Stimulated activated memory B cell treated with anti-CD40 and anti-IgM and Interleukin-4, amounts not matched to agents 10 μg/mL and 1 μg/mL and 100 μg/mL, for 72 hours (primary cell): ENCODE results near the gene GMPPA.

Experiments
- ATAC-seq: fragments of 150-1000 bp; cut with Tn5 transposase; 2 replicates; pipeline ENCODE4 v1.10.0; 2021
- H3K27ac Mint-ChIP-seq: one replicate; pipeline ENCODE4 v1.8.0; 2022; ENCODE audit warnings: mild to moderate bottlenecking, mixed read lengths
- H3K27me3 Mint-ChIP-seq: one replicate; pipeline ENCODE4 v1.8.0; 2022; ENCODE audit warnings: mixed read lengths
- H3K36me3 Mint-ChIP-seq: one replicate; pipeline ENCODE4 v1.8.0; 2022; ENCODE audit warnings: mixed read lengths
- H3K4me1 Mint-ChIP-seq: one replicate; pipeline ENCODE4 v1.8.0; 2022; ENCODE audit warnings: mixed read lengths
- H3K4me3 Mint-ChIP-seq: one replicate; pipeline ENCODE4 v1.8.0; 2022; ENCODE audit warnings: mild to moderate bottlenecking, moderate library complexity, mixed read lengths
- H3K9me3 Mint-ChIP-seq: one replicate; pipeline ENCODE4 v1.8.0; 2022; ENCODE audit warnings: mixed read lengths

Gene GMPPA

DNA sequence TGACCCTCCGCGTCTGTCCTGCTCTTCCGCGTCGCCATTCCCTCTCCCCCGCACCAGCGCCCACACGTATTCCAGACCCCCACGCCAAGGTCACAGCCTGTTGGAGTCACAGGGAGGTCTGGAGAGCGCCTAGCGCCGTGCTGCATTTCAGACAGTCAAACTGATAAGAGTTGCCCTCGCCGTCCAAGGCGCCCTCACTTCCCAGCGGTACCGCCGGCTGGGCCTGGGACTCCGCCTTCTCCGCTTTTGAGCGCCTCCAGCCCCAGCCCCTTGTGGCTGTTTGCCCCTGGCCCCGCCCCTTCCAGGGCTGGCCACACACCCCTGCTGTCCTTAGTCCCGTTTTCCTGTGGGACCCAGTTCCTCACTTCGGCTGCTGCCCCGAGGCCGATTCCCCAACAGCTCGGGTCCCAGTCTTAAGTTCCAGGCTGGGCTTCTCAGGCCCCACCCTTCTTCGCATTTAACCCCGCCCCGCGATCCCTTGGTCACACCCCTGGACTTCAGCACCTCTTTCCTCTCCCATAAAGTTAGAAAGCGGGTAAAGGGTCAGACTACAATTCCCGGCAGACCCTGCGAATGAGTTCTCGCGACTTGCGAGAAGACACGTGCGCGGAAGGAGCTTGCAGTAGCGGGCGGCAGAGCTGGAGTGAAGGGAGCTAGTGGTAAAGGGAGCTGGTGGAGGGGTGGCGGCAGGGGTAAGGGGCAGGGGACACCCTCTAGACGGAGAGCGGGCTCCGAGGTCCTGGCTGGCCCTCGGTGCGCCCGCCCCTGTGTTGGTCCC, at the start of gene GMPPA:
Gene GMPPA, plus strand, starts transcription at position 612 of the 778 bp plus-strand sequence. CDS start 1,085 bp downstream, outside the sequence.
- Mint-ChIP-seq H3K4me3 (peak within 1 kb of the TSS; percentile 97), H3K36me3 (peaks cover 7% of the 10 kb centered on the region), H3K4me1 (peaks cover 32% of the 10 kb centered on the region), H3K27ac (peak within 1 kb of the TSS; percentile 82), H3K27me3 (peaks cover 45% of the 10 kb centered on the region), H3K9me3 (no peaks in the 10 kb centered on the region)
- ATAC-seq, result peak; percentile 97

- H3K27me3 Mint-ChIP-seq, result peaks cover 71% of the 10 kb centered on the region
- H3K4me3 Mint-ChIP-seq, result no peak overlapping the region
- no peaks in the 10 kb centered on the region for H3K36me3 Mint-ChIP-seq
- no peaks in the 10 kb centered on the region for H3K9me3 Mint-ChIP-seq
- H3K4me1 Mint-ChIP-seq, result peaks cover 13% of the 10 kb centered on the region
- no peak for ATAC-seq
- no peak overlapping the region for H3K27ac Mint-ChIP-seq
Observed at GRCh38 chr2:219449609-219450008, 49.1 kb upstream of the GMPPA start.

DNA sequence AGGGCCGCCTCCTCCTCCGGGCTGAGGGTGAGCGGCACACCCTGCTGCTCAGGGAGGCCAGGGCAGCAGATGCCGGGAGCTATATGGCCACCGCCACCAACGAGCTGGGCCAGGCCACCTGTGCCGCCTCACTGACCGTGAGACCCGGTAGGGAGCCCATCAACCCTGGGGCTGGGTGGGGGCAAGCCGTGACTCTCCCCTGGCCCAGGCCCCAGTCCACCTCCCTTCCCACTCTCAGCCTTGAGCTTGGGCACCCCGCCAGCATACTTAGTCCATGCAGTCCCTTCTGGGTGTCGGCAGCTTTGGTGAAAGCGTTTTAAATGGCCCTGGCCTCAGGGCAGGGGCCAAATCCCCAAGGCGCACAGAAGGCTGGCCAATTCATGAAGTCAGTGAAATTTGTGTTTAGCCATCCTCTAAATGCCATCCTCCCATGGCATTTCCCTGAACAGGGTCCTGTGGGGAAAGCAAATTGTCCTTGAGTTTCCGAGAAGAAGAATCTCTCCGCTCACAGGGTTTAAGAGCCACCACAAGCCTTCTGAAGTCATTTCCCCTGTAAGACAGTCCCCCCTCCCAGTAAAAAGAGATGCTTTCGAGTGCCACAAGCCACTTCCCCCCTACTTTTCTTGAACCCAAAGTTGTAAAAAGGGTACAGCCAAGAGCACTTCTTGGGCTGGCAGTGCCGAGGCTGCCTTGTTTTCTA, 46.9 kb upstream of the GMPPA start:
- peaks cover 62% of the 10 kb centered on the region for H3K27me3 Mint-ChIP-seq
- no peak overlapping the region for H3K4me3 Mint-ChIP-seq
- H3K36me3 Mint-ChIP-seq, result no peaks in the 10 kb centered on the region
- H3K27ac Mint-ChIP-seq, result no peak overlapping the region
- no peak for ATAC-seq
- H3K4me1 Mint-ChIP-seq, result peaks cover 12% of the 10 kb centered on the region
- no peaks in the 10 kb centered on the region for H3K9me3 Mint-ChIP-seq

DNA sequence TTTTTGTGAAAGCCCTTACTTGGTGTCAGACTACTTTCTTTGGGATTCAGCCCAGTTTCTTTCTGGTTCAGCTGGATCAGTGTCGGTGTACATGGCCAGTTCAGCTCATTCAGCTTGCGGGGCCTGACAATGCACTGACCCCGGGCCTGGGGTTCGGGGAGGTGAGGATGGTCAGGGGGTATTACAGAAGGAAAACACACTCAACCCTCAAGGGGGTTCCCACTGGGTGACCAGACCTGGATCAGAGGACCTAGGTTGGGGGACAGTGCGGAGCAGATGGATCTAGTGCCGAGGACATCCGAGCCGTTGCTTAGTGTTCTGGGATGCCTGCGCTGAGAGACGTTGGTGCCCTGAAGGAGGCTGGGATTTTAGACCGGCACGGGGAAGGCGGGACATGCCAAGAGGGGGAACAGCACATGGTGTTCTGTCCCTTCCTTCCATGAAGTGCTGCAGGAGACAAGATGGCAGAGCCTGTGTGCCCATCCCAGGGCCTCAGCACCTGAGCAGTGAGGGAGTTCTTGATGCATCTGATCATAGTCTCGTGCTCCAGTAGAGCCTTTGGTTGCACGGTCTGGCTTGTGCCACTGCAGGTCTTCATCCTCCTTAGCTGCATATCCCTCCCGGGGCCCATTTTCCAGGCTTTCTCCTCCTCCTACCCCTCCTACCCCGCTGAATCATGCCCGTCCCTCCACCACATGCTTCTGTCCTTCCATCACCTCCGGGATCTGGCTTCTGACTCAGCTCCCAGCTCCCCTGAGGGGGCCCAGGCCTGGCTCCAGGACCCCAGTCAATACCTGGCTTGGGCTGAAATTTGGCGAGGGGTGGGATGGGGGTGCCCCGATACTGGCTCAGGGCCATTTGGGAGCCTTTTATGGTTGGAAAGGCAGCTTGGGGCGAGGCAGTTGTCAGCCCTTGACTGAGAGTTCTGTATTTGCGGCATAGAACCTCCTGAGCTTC, 46.1 kb upstream of the GMPPA start:
- no peak for ATAC-seq
- Mint-ChIP-seq H3K27ac (no peak overlapping the region), H3K4me1 (peaks cover 12% of the 10 kb centered on the region), H3K4me3 (no peak overlapping the region), H3K36me3 (no peaks in the 10 kb centered on the region), H3K9me3 (no peaks in the 10 kb centered on the region), H3K27me3 (peaks cover 62% of the 10 kb centered on the region)

- H3K27ac Mint-ChIP-seq, result no peak overlapping the region
- H3K36me3 Mint-ChIP-seq, result no peaks in the 10 kb centered on the region
- no peak overlapping the region for H3K4me3 Mint-ChIP-seq
- ATAC-seq, result no peak
- H3K27me3 Mint-ChIP-seq, result peaks cover 66% of the 10 kb centered on the region
- H3K9me3 Mint-ChIP-seq, result no peaks in the 10 kb centered on the region
- H3K4me1 Mint-ChIP-seq, result peaks cover 17% of the 10 kb centered on the region
Observed at GRCh38 chr2:219453671-219454590, 44.8 kb upstream of the GMPPA start.

DNA sequence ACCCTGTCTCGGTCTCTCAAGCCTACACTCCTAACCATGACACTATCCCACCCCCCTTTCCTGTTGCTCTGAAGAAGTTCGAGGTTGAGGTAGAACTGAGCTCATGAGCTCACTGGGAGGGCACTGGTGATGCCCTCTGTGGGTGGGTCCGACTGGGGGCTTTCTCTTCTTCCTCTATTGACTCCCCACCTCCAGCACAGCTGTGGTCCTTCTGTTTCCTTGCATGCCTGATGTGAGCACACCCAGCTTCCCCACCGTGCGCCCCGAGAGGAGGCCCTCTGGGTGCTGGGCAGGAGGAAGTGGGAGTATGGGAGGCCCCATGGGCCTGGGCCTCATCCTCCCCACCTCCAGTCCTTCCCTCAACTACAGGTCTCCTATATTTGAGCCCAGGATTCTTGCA, 43.1 kb upstream of the GMPPA start:
- peaks cover 10% of the 10 kb centered on the region for H3K4me1 Mint-ChIP-seq
- H3K36me3 Mint-ChIP-seq, result no peaks in the 10 kb centered on the region
- no peak overlapping the region for H3K27ac Mint-ChIP-seq
- peak; percentile 4 for ATAC-seq
- no peak overlapping the region for H3K4me3 Mint-ChIP-seq
- H3K9me3 Mint-ChIP-seq, result no peaks in the 10 kb centered on the region
- H3K27me3 Mint-ChIP-seq, result peaks cover 60% of the 10 kb centered on the region

DNA sequence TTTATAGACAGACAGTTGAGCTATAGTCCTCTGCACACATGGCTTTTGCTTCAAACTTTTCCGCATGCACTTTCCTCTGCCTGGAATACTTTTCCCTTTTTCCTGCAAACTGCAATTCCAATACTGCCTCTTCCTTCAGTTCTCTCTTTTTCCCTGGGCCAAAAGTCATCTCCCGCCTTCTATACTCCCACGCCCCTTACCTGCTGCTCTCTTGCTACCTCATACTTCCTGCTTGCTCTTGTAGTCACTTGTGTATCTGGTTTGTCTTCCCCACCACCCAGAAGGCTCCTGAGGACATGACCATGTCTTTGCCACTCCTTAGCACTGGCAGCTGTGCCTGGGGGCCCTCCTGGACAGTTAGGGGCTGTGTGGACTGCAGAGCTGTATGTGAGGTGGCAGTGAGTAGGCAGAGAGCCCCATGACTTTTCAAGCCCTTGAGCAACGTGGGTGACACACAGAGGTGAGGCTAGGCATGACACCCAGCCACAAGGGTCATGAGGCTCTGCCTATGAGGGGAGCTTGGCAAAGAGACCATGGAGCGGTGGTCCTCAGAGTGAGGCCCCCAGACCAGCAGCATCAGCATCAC, 40.8 kb upstream of the GMPPA start:
- H3K27me3 Mint-ChIP-seq, result peaks cover 60% of the 10 kb centered on the region
- no peaks in the 10 kb centered on the region for H3K36me3 Mint-ChIP-seq
- H3K4me3 Mint-ChIP-seq, result no peak overlapping the region
- peaks cover 10% of the 10 kb centered on the region for H3K4me1 Mint-ChIP-seq
- H3K9me3 Mint-ChIP-seq, result no peaks in the 10 kb centered on the region
- ATAC-seq, result no peak
- no peak overlapping the region for H3K27ac Mint-ChIP-seq

GRCh38 chr2:219458996-219459395, 39.7 kb upstream of the GMPPA start:
- Mint-ChIP-seq H3K9me3 (no peaks in the 10 kb centered on the region), H3K4me3 (no peak overlapping the region), H3K27ac (no peak overlapping the region), H3K27me3 (peaks cover 51% of the 10 kb centered on the region), H3K4me1 (peaks cover 10% of the 10 kb centered on the region), H3K36me3 (no peaks in the 10 kb centered on the region)
- no peak for ATAC-seq

DNA sequence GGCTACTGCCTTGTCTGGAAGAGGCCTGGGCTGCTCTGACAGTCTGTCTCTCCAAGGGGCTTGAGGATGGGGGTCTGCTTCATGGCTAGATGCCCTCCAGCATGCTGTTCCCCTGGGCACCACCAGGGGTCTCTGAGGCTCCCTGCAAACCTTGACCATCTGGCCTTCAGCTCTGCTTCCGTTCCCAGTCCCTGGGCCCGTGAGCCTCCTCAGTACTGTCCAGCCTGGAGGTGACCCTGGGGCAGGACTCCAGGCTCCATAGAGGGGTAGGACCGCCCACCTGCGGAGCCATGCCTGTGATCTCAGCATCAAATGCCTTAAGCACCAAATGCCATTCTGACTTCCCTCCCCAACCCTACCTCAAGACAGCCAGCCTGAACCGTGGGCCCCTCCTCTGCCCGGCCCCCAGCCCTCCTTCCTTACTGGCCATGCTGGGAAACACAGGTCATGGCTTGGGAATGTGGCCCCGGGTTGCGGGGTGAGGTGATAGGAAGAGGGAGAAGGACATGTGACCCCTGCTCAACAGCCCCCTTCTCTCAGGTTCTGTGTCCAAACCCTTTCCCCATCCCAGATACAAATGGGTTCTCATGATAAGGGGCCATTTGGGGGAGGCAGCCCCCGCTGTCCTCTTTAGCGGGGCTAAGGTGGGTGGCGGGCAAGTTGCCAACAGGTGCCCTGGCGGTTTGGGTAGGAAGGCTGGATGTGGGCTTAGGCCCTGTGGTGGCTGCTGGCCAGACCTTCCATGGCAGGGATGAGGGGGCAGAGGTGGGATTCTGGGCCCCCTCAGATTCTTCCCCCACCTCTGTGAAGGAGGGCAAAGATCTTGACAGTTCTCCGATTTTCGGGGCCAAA, 39.0 kb upstream of the GMPPA start:
- ATAC-seq, result peak; percentile 22
- Mint-ChIP-seq H3K9me3 (no peaks in the 10 kb centered on the region), H3K4me1 (peaks cover 10% of the 10 kb centered on the region), H3K36me3 (no peaks in the 10 kb centered on the region), H3K27ac (no peak overlapping the region), H3K4me3 (no peak overlapping the region), H3K27me3 (peaks cover 51% of the 10 kb centered on the region)

GRCh38 chr2:219460424-219460926, 38.2 kb upstream of the GMPPA start:
- Mint-ChIP-seq H3K4me3 (no peak overlapping the region), H3K9me3 (no peaks in the 10 kb centered on the region), H3K4me1 (peaks cover 9% of the 10 kb centered on the region), H3K36me3 (no peaks in the 10 kb centered on the region), H3K27ac (no peak overlapping the region), H3K27me3 (peaks cover 49% of the 10 kb centered on the region)
- ATAC-seq, result no peak

- Mint-ChIP-seq H3K27me3 (peaks cover 43% of the 10 kb centered on the region), H3K9me3 (no peaks in the 10 kb centered on the region), H3K4me1 (peaks cover 5% of the 10 kb centered on the region), H3K4me3 (no peak overlapping the region), H3K27ac (no peak overlapping the region), H3K36me3 (no peaks in the 10 kb centered on the region)
- ATAC-seq, result peak; percentile 2
Observed at GRCh38 chr2:219461047-219461514, 37.6 kb upstream of the GMPPA start.

GRCh38 chr2:219461669-219462068, 37.0 kb upstream of the GMPPA start:
- Mint-ChIP-seq H3K27ac (no peak overlapping the region), H3K4me1 (peaks cover 5% of the 10 kb centered on the region)

DNA sequence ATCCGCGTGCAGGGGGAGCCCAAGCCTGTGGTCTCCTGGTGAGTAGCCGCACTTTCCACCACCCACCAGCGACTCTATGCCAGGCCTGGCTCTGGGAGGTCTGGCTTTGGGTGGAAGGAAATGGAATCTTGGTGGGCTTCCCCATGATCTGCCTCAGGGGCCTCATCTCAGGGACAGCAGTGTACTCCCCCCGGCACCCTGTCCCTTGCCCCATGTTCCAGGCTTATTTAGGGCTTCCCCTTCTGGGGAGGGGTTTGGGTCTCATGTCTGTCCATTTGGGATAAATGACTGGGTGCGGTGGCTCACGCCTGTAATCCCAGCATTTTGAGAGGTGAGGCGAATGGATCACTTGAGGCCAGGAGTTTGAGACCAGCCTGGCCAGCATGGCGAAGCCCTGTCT, 36.3 kb upstream of the GMPPA start:
- peaks cover 5% of the 10 kb centered on the region for H3K4me1 Mint-ChIP-seq
- H3K36me3 Mint-ChIP-seq, result no peaks in the 10 kb centered on the region
- no peaks in the 10 kb centered on the region for H3K9me3 Mint-ChIP-seq
- no peak overlapping the region for H3K27ac Mint-ChIP-seq
- H3K27me3 Mint-ChIP-seq, result peaks cover 38% of the 10 kb centered on the region
- no peak for ATAC-seq
- no peak overlapping the region for H3K4me3 Mint-ChIP-seq

More at GRCh38 chr2:219461669-219462068, 37.0 kb upstream of the GMPPA start:
- Mint-ChIP-seq H3K36me3 (no peaks in the 10 kb centered on the region), H3K9me3 (no peaks in the 10 kb centered on the region), H3K4me3 (no peak overlapping the region), H3K27me3 (peaks cover 38% of the 10 kb centered on the region)
- ATAC-seq, result no peak
